Neural progenitor cell (in vitro differentiated cells): ENCODE measurements around the gene ODR4. TPM values are rescaled to one million over a fixed set of nuclear protein-coding genes. Genes with fewer than 3 reads are reported as not detected.

Experiments used
- DNase-seq: peaks from one replicate; pipeline ENCODE4 v3.0.0-alpha.2; 2016; ENCODE audit warnings: low spot score
- H2AFZ ChIP-seq: fragments of 200-600 bp; sonication (generic); replicated peaks from 2 replicates; pipeline ENCODE4 v1.6.1; 2016; ENCODE audit warnings: antibody characterized with exemption
- H3F3A ChIP-seq: fragments of 200-600 bp; sonication (generic); 2 replicates; pipeline ENCODE4 v1.6.1; 2016; ENCODE audit warnings: antibody characterized with exemption, low read depth
- H3K27ac ChIP-seq: fragments of 200-600 bp; sonication (generic); 2 replicates; pipeline ENCODE4 v1.5.1; 2016; ENCODE audit warnings: mild to moderate bottlenecking
- H3K27me3 ChIP-seq: fragments of 200-600 bp; sonication (generic); 2 replicates; pipeline ENCODE4 v1.6.1; 2016; ENCODE audit warnings: mild to moderate bottlenecking, moderate library complexity
- H3K36me3 ChIP-seq: fragments of 200-600 bp; sonication (generic); 2 replicates; pipeline ENCODE4 v1.5.1; 2016
- H3K4me1 ChIP-seq: fragments of 200-600 bp; sonication (generic); 2 replicates; pipeline ENCODE4 v1.6.1; 2016; ENCODE audit warnings: mixed run types
- H3K4me2 ChIP-seq: fragments of 200-600 bp; sonication (generic); 2 replicates; pipeline ENCODE4 v1.6.1; 2016
- H3K4me3 ChIP-seq: fragments of 200-600 bp; sonication (generic); 2 replicates; pipeline ENCODE4 v1.5.1; 2016
- H3K79me2 ChIP-seq: fragments of 200-600 bp; sonication (generic); 2 replicates; pipeline ENCODE4 v1.6.1; 2016; ENCODE audit warnings: low read depth
- H3K9ac ChIP-seq: fragments of 200-600 bp; sonication (generic); 2 replicates; pipeline ENCODE4 v1.6.1; 2016
- H3K9me3 ChIP-seq: fragments of 200-600 bp; sonication (generic); 2 replicates; pipeline ENCODE4 v1.5.1; 2016; ENCODE audit warnings: low read depth
- H4K20me1 ChIP-seq: fragments of 200-600 bp; sonication (generic); 2 replicates; pipeline ENCODE4 v1.6.1; 2016; ENCODE audit warnings: low read depth
- H3K27ac Mint-ChIP-seq: 3 replicates; pipeline ENCODE4 v1.8.0; 2021; ENCODE audit warnings: mixed read lengths
- H3K27me3 Mint-ChIP-seq: 2 replicates; pipeline ENCODE4 v1.8.0; 2022; ENCODE audit warnings: low read depth, mild to moderate bottlenecking, inconsistent platforms, moderate library complexity, mixed read lengths; ENCODE audit not compliant: insufficient read depth
- H3K36me3 Mint-ChIP-seq: 3 replicates; pipeline ENCODE4 v1.8.0; 2021; ENCODE audit warnings: mixed read lengths
- H3K4me1 Mint-ChIP-seq: 3 replicates; pipeline ENCODE4 v1.8.0; 2021; ENCODE audit warnings: mixed read lengths
- H3K4me3 Mint-ChIP-seq: 3 replicates; pipeline ENCODE4 v1.8.0; 2021; ENCODE audit warnings: mild to moderate bottlenecking, moderate library complexity, mixed read lengths
- H3K9me3 Mint-ChIP-seq: 3 replicates; pipeline ENCODE4 v1.8.0; 2020; ENCODE audit warnings: mixed read lengths
- EZH2 ChIP-seq: fragments of 200-600 bp; sonication (generic); IDR thresholded peaks from 2 replicates; pipeline ENCODE4 v1.6.1; 2017; ENCODE audit warnings: antibody characterized with exemption, mild to moderate bottlenecking, moderate library complexity
- EZH2phosphoT487 ChIP-seq: fragments of 200-600 bp; sonication (generic); IDR thresholded peaks from 2 replicates; pipeline ENCODE4 v1.6.1; 2017; ENCODE audit warnings: antibody characterized with exemption
- total RNA-seq: library from RNA; depleted of rRNA; stranded (reverse); fragments of >200 nt; gene quantifications from 2 replicates; pipeline ENCODE4 v1.2.3, GENCODE V29; 2015; ENCODE audit warnings: low replicate concordance
- TF ChIP-seq, protein P1 (sequence below): fragments of 200-600 bp; sonication (generic); IDR thresholded peaks from 2 replicates; pipeline ENCODE4 v1.5.1; 2017; ENCODE audit warnings: antibody characterized with exemption, mild to moderate bottlenecking

ODR4 gene
- total RNA-seq, 1 donor from 2014 or later = 37.2 TPM

DNA sequence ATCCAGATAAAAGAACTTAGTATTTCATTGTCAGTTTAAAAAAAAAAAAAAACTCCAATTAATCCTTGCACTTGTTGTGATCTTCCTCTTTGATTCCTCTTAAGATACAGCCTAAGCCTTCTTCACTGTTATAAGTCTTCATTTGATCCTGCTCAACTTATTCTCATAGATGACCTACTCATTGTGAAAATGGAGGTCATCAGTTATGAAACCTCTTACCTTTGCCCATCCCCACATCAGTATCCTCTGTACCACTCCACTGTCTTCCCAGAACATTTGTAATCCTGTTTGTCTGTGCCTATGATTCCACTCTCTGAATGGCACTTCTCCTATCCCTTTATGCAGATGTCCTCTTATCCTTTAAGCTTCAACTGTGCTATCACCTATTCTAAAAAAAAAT lies 28.0 kb downstream of the ODR4 start:
- Histone ChIP-seq H3K27ac (peak overlapping the region; percentile 17), H3K9ac (no peak overlapping the region), H3K4me3 (no peak overlapping the region), H3K27me3 (no peaks in the 10 kb centered on the region), H3K4me1 (no peaks in the 10 kb centered on the region), H2AFZ (no peak overlapping the region), H3K4me2 (no peak overlapping the region), H3K79me2 (no peaks in the 10 kb centered on the region), H4K20me1 (peaks cover 7% of the 10 kb centered on the region), H3F3A (peaks cover 3% of the 10 kb centered on the region), H3K9me3 (no peaks in the 10 kb centered on the region), H3K36me3 (peaks cover 23% of the 10 kb centered on the region)
- no peak for DNase-seq
- H3K4me1 Mint-ChIP-seq = no peaks in the 10 kb centered on the region
- no peak for TF ChIP-seq EZH2
- TF ChIP-seq, protein P1, sequence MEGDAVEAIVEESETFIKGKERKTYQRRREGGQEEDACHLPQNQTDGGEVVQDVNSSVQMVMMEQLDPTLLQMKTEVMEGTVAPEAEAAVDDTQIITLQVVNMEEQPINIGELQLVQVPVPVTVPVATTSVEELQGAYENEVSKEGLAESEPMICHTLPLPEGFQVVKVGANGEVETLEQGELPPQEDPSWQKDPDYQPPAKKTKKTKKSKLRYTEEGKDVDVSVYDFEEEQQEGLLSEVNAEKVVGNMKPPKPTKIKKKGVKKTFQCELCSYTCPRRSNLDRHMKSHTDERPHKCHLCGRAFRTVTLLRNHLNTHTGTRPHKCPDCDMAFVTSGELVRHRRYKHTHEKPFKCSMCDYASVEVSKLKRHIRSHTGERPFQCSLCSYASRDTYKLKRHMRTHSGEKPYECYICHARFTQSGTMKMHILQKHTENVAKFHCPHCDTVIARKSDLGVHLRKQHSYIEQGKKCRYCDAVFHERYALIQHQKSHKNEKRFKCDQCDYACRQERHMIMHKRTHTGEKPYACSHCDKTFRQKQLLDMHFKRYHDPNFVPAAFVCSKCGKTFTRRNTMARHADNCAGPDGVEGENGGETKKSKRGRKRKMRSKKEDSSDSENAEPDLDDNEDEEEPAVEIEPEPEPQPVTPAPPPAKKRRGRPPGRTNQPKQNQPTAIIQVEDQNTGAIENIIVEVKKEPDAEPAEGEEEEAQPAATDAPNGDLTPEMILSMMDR = no peak
- TF ChIP-seq EZH2phosphoT487 = no peak
- no peak overlapping the region for H3K4me3 Mint-ChIP-seq
- H3K27ac Mint-ChIP-seq = no peak overlapping the region
- H3K9me3 Mint-ChIP-seq = no peaks in the 10 kb centered on the region
- H3K36me3 Mint-ChIP-seq = peaks cover 9% of the 10 kb centered on the region
- H3K27me3 Mint-ChIP-seq = no peaks in the 10 kb centered on the region

DNA sequence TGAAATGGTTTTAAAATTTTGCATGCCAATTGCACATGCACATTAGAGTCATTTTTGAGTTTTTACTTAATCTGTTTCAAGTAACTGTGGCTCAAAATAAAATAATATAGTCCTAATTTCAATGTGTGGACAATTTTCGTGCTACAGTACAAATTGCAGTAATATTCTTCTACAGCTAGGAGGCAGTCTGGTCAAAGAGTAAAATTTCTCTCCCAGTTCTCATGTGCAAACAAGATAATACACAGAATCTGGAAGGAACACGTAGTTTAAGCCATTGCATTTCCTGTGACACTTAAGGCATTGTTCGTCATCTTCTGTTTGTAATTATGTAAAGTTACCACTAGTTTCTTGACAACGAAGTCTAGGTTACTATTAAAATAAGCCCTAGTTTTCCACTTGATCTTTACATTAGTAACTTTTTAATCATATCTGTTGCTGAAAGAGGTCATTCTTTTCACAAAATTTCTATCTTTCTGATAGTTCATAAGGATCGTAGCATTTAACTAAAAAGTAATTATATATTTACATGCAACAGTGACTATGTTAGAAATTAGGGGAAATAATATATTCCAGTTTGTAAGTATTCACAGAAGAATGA lies 28.9 kb downstream of the ODR4 start:
- H3K36me3 ChIP-seq = peaks cover 16% of the 10 kb centered on the region
- TF ChIP-seq, protein P1 = peak; percentile 72
- TF ChIP-seq EZH2phosphoT487 = no peak
- no peak overlapping the region for H3K27ac ChIP-seq
- no peak overlapping the region for H3K4me3 ChIP-seq
- peak; percentile 20 for DNase-seq
- H3F3A ChIP-seq = peaks cover 3% of the 10 kb centered on the region
- no peak overlapping the region for H2AFZ ChIP-seq
- no peaks in the 10 kb centered on the region for H3K27me3 Mint-ChIP-seq
- H3K4me1 ChIP-seq = no peaks in the 10 kb centered on the region
- peaks cover 9% of the 10 kb centered on the region for H3K36me3 Mint-ChIP-seq
- H3K9ac ChIP-seq = no peak overlapping the region
- H3K27me3 ChIP-seq = no peaks in the 10 kb centered on the region
- no peak overlapping the region for H3K4me2 ChIP-seq
- H3K9me3 ChIP-seq = no peaks in the 10 kb centered on the region
- no peak overlapping the region for H3K27ac Mint-ChIP-seq
- no peaks in the 10 kb centered on the region for H3K79me2 ChIP-seq
- no peaks in the 10 kb centered on the region for H3K9me3 Mint-ChIP-seq
- no peak overlapping the region for H3K4me3 Mint-ChIP-seq
- peaks cover 7% of the 10 kb centered on the region for H4K20me1 ChIP-seq
- no peaks in the 10 kb centered on the region for H3K4me1 Mint-ChIP-seq

DNA sequence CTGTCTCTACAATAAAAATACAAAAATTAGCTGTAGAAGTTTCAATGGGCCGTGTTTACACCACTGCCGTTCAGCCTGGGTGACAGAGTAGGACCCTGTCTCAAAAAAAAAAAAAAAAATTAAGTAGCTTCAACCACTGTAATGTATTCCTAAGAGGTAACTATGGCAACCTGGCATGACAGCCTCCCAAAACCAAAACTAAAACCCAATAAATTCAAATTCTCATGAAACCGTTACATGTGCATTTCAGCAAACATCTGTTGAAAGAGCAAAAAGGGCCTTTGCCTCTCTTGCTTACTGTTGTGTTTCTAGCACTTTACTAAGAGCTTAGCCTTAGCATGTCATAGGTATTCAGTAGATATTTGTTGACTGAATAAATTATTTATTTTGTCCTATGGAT lies 33.5 kb downstream of the ODR4 start:
- no peaks in the 10 kb centered on the region for H3K9me3 Mint-ChIP-seq
- Histone ChIP-seq H3K4me2 (no peak overlapping the region), H3K79me2 (no peaks in the 10 kb centered on the region), H3K9ac (no peak overlapping the region), H3K36me3 (peaks cover 28% of the 10 kb centered on the region), H3K27ac (no peak overlapping the region), H3K9me3 (no peaks in the 10 kb centered on the region), H3K27me3 (no peaks in the 10 kb centered on the region), H4K20me1 (peaks cover under 1% of the 10 kb centered on the region), H2AFZ (no peak overlapping the region), H3K4me3 (no peak overlapping the region), H3F3A (no peaks in the 10 kb centered on the region), H3K4me1 (no peaks in the 10 kb centered on the region)
- no peak overlapping the region for H3K27ac Mint-ChIP-seq
- no peak for DNase-seq
- no peak overlapping the region for H3K4me3 Mint-ChIP-seq
- H3K27me3 Mint-ChIP-seq = no peaks in the 10 kb centered on the region
- TF ChIP-seq EZH2phosphoT487 = no peak
- TF ChIP-seq, protein P1 = no peak
- TF ChIP-seq EZH2 = no peak
- peaks cover 9% of the 10 kb centered on the region for H3K36me3 Mint-ChIP-seq
- H3K4me1 Mint-ChIP-seq = no peaks in the 10 kb centered on the region
